Osteocyte (in vitro differentiated cells): ENCODE results near the gene LHX4. TPM values are rescaled to one million over a fixed set of nuclear protein-coding genes. Genes with fewer than 3 reads are reported as not detected.

ENCODE experiments used
- DNase-seq: peaks from one replicate; pipeline ENCODE4 v3.0.0; 2021; ENCODE audit warnings: mixed read lengths; ENCODE audit not compliant: unreplicated experiment; ENCODE audit errors: extremely low spot score
- H3K27ac Mint-ChIP-seq: one replicate; pipeline ENCODE4 v1.8.0; 2021; ENCODE audit warnings: mild to moderate bottlenecking, mixed read lengths; ENCODE audit not compliant: unreplicated experiment
- H3K27me3 Mint-ChIP-seq: one replicate; pipeline ENCODE4 v1.8.0; 2021; ENCODE audit warnings: mixed read lengths; ENCODE audit not compliant: unreplicated experiment
- H3K36me3 Mint-ChIP-seq: one replicate; pipeline ENCODE4 v1.8.0; 2021; ENCODE audit warnings: mixed read lengths; ENCODE audit not compliant: unreplicated experiment
- H3K4me1 Mint-ChIP-seq: one replicate; pipeline ENCODE4 v1.8.0; 2021; ENCODE audit warnings: mixed read lengths; ENCODE audit not compliant: unreplicated experiment
- H3K4me3 Mint-ChIP-seq: one replicate; pipeline ENCODE4 v1.8.0; 2021; ENCODE audit warnings: mild to moderate bottlenecking, moderate library complexity, mixed read lengths; ENCODE audit not compliant: unreplicated experiment
- H3K9me3 Mint-ChIP-seq: one replicate; pipeline ENCODE4 v1.8.0; 2021; ENCODE audit warnings: mixed read lengths; ENCODE audit not compliant: unreplicated experiment
- total RNA-seq: library from RNA; stranded (reverse); gene quantifications from 2 replicates; pipeline ENCODE4 v1.2.1, GENCODE V29; 2021
- TF ChIP-seq, protein P1 (sequence below): fragments of 200-600 bp; sonication (generic); IDR thresholded peaks from 2 replicates; pipeline ENCODE4 v1.5.0; 2021; ENCODE audit warnings: antibody characterized with exemption, mild to moderate bottlenecking, moderate library complexity

LHX4 gene
- total RNA-seq, 1 donor from 2014 or later = 0.70 TPM

DNA sequence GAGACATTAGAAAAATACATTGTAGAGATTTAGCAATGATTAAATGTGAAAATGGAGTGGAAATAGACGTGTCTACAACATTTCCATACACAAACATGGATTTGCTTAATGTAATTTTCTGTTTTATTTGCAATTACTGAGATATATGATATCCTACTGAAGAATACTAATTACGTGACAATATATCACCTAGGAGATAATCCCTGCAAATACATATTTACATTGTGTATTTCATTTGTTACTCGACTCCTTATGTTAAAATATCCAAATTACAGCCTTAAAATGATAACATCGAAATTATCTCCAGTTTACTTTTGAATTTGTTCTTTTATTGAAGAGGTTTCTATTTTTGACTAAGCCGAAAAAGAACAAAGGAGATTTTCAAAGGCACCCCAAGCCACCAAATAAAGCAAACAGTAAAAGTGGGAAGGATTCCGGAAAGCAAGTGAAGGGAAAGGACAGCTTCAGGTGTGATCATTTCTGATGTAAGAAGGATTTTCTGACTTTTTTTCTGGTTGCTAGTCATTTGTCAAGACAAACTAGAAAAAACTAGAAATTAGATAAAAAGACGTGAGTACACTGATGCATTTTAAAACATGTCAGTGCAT, 7.9 kb downstream of the LHX4 start:
- Mint-ChIP-seq H3K27me3 (peaks cover 92% of the 10 kb centered on the region), H3K4me1 (peaks cover 28% of the 10 kb centered on the region), H3K9me3 (no peaks in the 10 kb centered on the region), H3K4me3 (no peak overlapping the region), H3K27ac (no peak overlapping the region), H3K36me3 (no peaks in the 10 kb centered on the region)
- TF ChIP-seq, protein P1, sequence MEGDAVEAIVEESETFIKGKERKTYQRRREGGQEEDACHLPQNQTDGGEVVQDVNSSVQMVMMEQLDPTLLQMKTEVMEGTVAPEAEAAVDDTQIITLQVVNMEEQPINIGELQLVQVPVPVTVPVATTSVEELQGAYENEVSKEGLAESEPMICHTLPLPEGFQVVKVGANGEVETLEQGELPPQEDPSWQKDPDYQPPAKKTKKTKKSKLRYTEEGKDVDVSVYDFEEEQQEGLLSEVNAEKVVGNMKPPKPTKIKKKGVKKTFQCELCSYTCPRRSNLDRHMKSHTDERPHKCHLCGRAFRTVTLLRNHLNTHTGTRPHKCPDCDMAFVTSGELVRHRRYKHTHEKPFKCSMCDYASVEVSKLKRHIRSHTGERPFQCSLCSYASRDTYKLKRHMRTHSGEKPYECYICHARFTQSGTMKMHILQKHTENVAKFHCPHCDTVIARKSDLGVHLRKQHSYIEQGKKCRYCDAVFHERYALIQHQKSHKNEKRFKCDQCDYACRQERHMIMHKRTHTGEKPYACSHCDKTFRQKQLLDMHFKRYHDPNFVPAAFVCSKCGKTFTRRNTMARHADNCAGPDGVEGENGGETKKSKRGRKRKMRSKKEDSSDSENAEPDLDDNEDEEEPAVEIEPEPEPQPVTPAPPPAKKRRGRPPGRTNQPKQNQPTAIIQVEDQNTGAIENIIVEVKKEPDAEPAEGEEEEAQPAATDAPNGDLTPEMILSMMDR = no peak
- no peak for DNase-seq

- Mint-ChIP-seq H3K9me3 (no peaks in the 10 kb centered on the region), H3K27me3 (peaks cover 85% of the 10 kb centered on the region), H3K36me3 (no peaks in the 10 kb centered on the region), H3K4me3 (no peak overlapping the region), H3K27ac (no peak overlapping the region), H3K4me1 (peaks cover 25% of the 10 kb centered on the region)
- DNase-seq = no peak
- TF ChIP-seq, protein P1 = no peak
These were observed 8.6 kb downstream of the LHX4 start for GRCh38 chr1:180238675-180239074.

DNA sequence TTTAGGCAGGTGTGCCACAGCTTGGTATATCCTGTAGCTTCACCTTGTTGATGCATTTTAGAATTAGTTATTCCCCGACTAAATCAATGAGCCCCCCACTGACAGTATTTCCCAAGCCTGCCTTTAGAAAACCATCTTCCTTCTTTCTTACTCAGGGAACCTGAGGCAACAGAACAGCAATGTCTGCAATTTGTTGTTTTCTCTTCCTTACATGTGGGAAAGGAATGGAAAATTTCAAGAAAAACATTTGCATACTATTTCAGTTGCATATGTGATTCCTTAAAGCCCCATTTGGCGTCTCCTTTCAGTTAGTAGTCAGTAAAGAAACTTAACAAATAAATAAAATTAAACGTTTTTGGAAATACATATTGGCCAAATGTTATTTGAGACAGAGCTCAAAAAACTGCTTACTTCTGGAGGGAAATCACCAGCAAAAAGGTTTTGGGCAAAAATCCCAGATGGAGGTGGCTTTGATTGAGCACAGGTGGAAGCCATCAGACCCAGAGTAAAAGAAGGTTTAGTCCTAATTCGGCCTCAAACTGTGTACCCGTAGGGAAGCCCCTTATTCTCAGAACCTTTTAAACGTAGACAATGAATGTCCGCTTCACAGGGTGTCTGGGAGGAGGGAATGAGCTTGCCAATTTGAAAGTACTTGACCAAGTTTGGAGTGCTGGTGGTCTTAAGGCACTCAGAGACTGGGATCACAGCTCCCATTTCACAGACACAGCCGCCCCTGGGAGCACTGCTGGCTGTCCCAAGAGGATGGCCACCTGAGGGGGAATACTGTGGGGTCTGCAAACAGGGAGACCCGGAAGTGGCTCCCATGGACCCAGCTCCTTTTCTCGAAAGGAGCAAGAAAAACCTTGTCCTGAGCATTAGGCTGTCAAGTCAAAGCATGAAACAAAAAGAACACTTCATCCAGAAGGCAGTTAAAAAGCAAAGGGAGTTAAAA, 9.4 kb downstream of the LHX4 start:
- Mint-ChIP-seq H3K9me3 (no peaks in the 10 kb centered on the region), H3K27me3 (peaks cover 79% of the 10 kb centered on the region), H3K4me3 (no peak overlapping the region), H3K27ac (no peak overlapping the region), H3K36me3 (no peaks in the 10 kb centered on the region), H3K4me1 (peaks cover 19% of the 10 kb centered on the region)
- no peak for DNase-seq
- TF ChIP-seq, protein P1 = no peak

GRCh38 chr1:180241716-180242544, 11.9 kb downstream of the LHX4 start:
- TF ChIP-seq, protein P1 = no peak
- peaks cover 54% of the 10 kb centered on the region for H3K27me3 Mint-ChIP-seq
- H3K27ac Mint-ChIP-seq = no peak overlapping the region
- no peaks in the 10 kb centered on the region for H3K4me1 Mint-ChIP-seq
- H3K9me3 Mint-ChIP-seq = no peaks in the 10 kb centered on the region
- no peak overlapping the region for H3K4me3 Mint-ChIP-seq
- DNase-seq = no peak
- no peaks in the 10 kb centered on the region for H3K36me3 Mint-ChIP-seq
